H1 (cell line): ENCODE measurements around the gene SLC35E1. TPM values are rescaled to one million over a fixed set of nuclear protein-coding genes. Genes with fewer than 3 reads are reported as not detected.

Experiments
- CTCF ChIA-PET: fragments of 300-600 bp; sonication (Branson Sonifier 250); formaldehyde crosslinking; loops from one replicate; lab custom pipeline; 2021; ENCODE audit not compliant: partially characterized antibody; lab: Charles Lee
- POLR2A ChIA-PET: fragments of 300-600 bp; sonication (Branson Sonifier 250); formaldehyde crosslinking; loops from one replicate; lab custom pipeline; 2021; ENCODE audit warnings: inconsistent platforms; ENCODE audit not compliant: partially characterized antibody; lab: Charles Lee
- DNase-seq, 2 experiments: peaks; one replicate each; pipeline versions ENCODE4 v3.0.0 to v3.0.0-alpha.2; 2010 to 2022; ENCODE audit warnings: low spot score in 2 of 2, low read depth in 1 of 2, mixed read lengths in 1 of 2
- FAIRE-seq: peaks from 2 replicates; lab custom pipeline; 2011; peaks lifted over from hg19 to GRCh38; lab: Jason Lieb, UNC
- H2AFZ ChIP-seq: 2 replicates; pipeline ENCODE4 v1.8.1; 2012; ENCODE audit warnings: low read length, inconsistent platforms
- H2AK5ac ChIP-seq: 2 replicates; pipeline ENCODE4 v1.6.1; 2013; ENCODE audit warnings: low read depth, low read length
- H2BK120ac ChIP-seq: replicated peaks from 2 replicates; pipeline ENCODE3; 2013; ENCODE audit warnings: low read depth, low read length, inconsistent platforms
- H2BK12ac ChIP-seq: 2 replicates; pipeline ENCODE4 v1.6.1; 2013; ENCODE audit warnings: low read depth, low read length
- H2BK15ac ChIP-seq: 2 replicates; pipeline ENCODE4 v1.6.1; 2013; ENCODE audit warnings: low read length
- H2BK20ac ChIP-seq: 2 replicates; pipeline ENCODE4 v1.6.1; 2013; ENCODE audit warnings: low read length
- H2BK5ac ChIP-seq: 2 replicates; pipeline ENCODE4 v1.6.1; 2013; ENCODE audit warnings: low read depth, low read length
- H3K14ac ChIP-seq: 2 replicates; pipeline ENCODE4 v1.6.1; 2013; ENCODE audit warnings: inconsistent platforms; ENCODE audit not compliant: insufficient read length
- H3K18ac ChIP-seq: 2 replicates; pipeline ENCODE4 v1.6.1; 2013; ENCODE audit warnings: low read length; ENCODE audit errors: extremely low read depth
- H3K23ac ChIP-seq: 2 replicates; pipeline ENCODE4 v1.6.1; 2013; ENCODE audit warnings: inconsistent platforms; ENCODE audit not compliant: insufficient read length
- H3K23me2 ChIP-seq: 2 replicates; pipeline ENCODE4 v1.6.1; 2013; ENCODE audit warnings: low read depth, low read length
- H3K27ac ChIP-seq: 2 replicates; pipeline ENCODE4 v1.6.1; 2011; ENCODE audit warnings: low read depth, low read length, inconsistent platforms
- H3K27me3 ChIP-seq, 4 experiments: replicated peaks in 1 of 4; 1 replicate in 1 of 4; 2 replicates in 3 of 4; pipeline versions ENCODE4 v1.6.1 to v1.8.1; 2011 to 2013; ENCODE audit warnings: low read length in 3 of 4, mild to moderate bottlenecking in 3 of 4, inconsistent platforms in 2 of 4, mixed read lengths in 2 of 4, moderate library complexity in 1 of 4; ENCODE audit not compliant: control insufficient read depth in 3 of 4, insufficient read depth in 3 of 4; ENCODE audit errors: extremely low read depth in 1 of 4
- H3K36me3 ChIP-seq, 4 experiments: 2 replicates each; pipeline versions ENCODE4 v1.6.1 to v1.8.1; 2011 to 2013; ENCODE audit warnings: mild to moderate bottlenecking in 4 of 4, low read length in 3 of 4, moderate library complexity in 2 of 4, control low read depth in 1 of 4, inconsistent platforms in 1 of 4; ENCODE audit not compliant: insufficient read depth in 4 of 4, control insufficient read depth in 2 of 4
- H3K4ac ChIP-seq: replicated peaks from 2 replicates; pipeline ENCODE3; 2013; ENCODE audit warnings: low read length, low read depth, mixed read lengths, inconsistent platforms; ENCODE audit not compliant: insufficient read length
- H3K4me1 ChIP-seq, 4 experiments: replicated peaks in 1 of 4; 1 replicate in 1 of 4; 2 replicates in 3 of 4; pipeline versions ENCODE4 v1.6.1 to v1.8.1; 2011 to 2013; ENCODE audit warnings: low read length in 3 of 4, inconsistent platforms in 2 of 4, mixed read lengths in 1 of 4; ENCODE audit not compliant: insufficient read depth in 4 of 4, control insufficient read depth in 3 of 4
- H3K4me2 ChIP-seq, 2 experiments: 2 replicates each; pipeline versions ENCODE4 v1.6.1 to v1.8.1; 2011 to 2013; ENCODE audit warnings: low read depth in 2 of 2, low read length in 2 of 2, control low read depth in 1 of 2, inconsistent platforms in 1 of 2, mild to moderate bottlenecking in 1 of 2; ENCODE audit not compliant: insufficient read depth in 1 of 2
- H3K4me3 ChIP-seq, 4 experiments: fragments of 200-600, 300-600 bp in 1 of 4; sonication (generic), shearing (Covaris generic), sonication (Bioruptor Twin) in 1 of 4; 2 replicates each; pipeline versions ENCODE4 v1.5.1 to v1.8.1; 2011 to 2016; ENCODE audit warnings: low read length in 4 of 4, low read depth in 3 of 4, control low read depth in 2 of 4, inconsistent platforms in 2 of 4, mild to moderate bottlenecking in 2 of 4, mixed read lengths in 1 of 4, moderate library complexity in 1 of 4; ENCODE audit not compliant: insufficient read depth in 2 of 4; ENCODE audit errors: extremely low read depth in 1 of 4
- H3K56ac ChIP-seq: replicated peaks from 2 replicates; pipeline ENCODE3; 2013; ENCODE audit warnings: low read depth, mild to moderate bottlenecking, mixed read lengths, low read length, inconsistent platforms; ENCODE audit not compliant: insufficient read length
- H3K79me1 ChIP-seq: 2 replicates; pipeline ENCODE4 v1.6.1; 2013; ENCODE audit warnings: low read depth, low read length, control low read depth
- H3K79me2 ChIP-seq, 2 experiments: 2 replicates each; pipeline versions ENCODE4 v1.6.1 to v1.8.1; 2012 to 2013; ENCODE audit warnings: low read length in 2 of 2, mild to moderate bottlenecking in 2 of 2, inconsistent platforms in 1 of 2; ENCODE audit not compliant: insufficient read depth in 2 of 2, control insufficient read depth in 1 of 2
- H3K9ac ChIP-seq, 4 experiments: replicated peaks in 1 of 4; 1 replicate in 1 of 4; 2 replicates in 3 of 4; pipeline versions ENCODE4 v1.6.1 to v1.8.1; 2011 to 2013; ENCODE audit warnings: low read depth in 3 of 4, low read length in 3 of 4, control low read depth in 2 of 4, mild to moderate bottlenecking in 2 of 4, moderate library complexity in 2 of 4, inconsistent platforms in 1 of 4; ENCODE audit errors: extremely low read depth in 1 of 4
- H3K9me3 ChIP-seq, 2 experiments: 2 replicates each; pipeline versions ENCODE4 v1.6.1 to v1.8.1; 2012 to 2013; ENCODE audit warnings: mild to moderate bottlenecking in 2 of 2, moderate library complexity in 2 of 2, control low read depth in 1 of 2, inconsistent platforms in 1 of 2, low read depth in 1 of 2, low read length in 1 of 2, mixed read lengths in 1 of 2; ENCODE audit not compliant: insufficient read depth in 2 of 2
- H4K20me1 ChIP-seq, 2 experiments: replicated peaks in 1 of 2; 2 replicates each; pipeline versions ENCODE3 to v1.8.1; 2011 to 2013; ENCODE audit warnings: inconsistent platforms in 2 of 2, low read length in 2 of 2, mild to moderate bottlenecking in 1 of 2; ENCODE audit not compliant: insufficient read depth in 2 of 2, control insufficient read depth in 1 of 2
- H4K5ac ChIP-seq: 2 replicates; pipeline ENCODE4 v1.6.1; 2013; ENCODE audit warnings: low read length, low read depth, mixed read lengths, inconsistent platforms; ENCODE audit not compliant: insufficient read length
- H4K8ac ChIP-seq: 2 replicates; pipeline ENCODE4 v1.8.0; 2013; ENCODE audit warnings: mild to moderate bottlenecking, moderate library complexity, low read length, inconsistent platforms; ENCODE audit not compliant: insufficient read depth; ENCODE audit errors: extremely low read depth
- H4K91ac ChIP-seq: replicated peaks from 2 replicates; pipeline ENCODE3; 2013; ENCODE audit warnings: low read length, mixed read lengths, inconsistent platforms; ENCODE audit not compliant: insufficient read length
- CBX8 ChIP-seq: fragments of 300-800, 300-1000 bp; sonication (generic); IDR thresholded peaks from 2 replicates; pipeline ENCODE4 v1.7.1; 2016; ENCODE audit warnings: low read depth, low read length, borderline replicate concordance
- CHD1 ChIP-seq: IDR thresholded peaks from 2 replicates; pipeline ENCODE4 v1.6.1; 2012; ENCODE audit warnings: low read depth, low read length, improper control_type of control experiment
- whole genome bisulfite sequencing, 2 experiments: shearing (Covaris generic) in 1 of 2; methylation state at CpG; one replicate each; pipeline versions ENCODE4 v1.1.6 to v1.1.7; 2013 to 2015; ENCODE audit warnings: low lambda C conversion rate in 2 of 2, mixed read lengths in 2 of 2, inconsistent platforms in 1 of 2, low coverage in 1 of 2, missing lambda C conversion rate in 1 of 2; ENCODE audit not compliant: insufficient replicate concordance in 2 of 2, insufficient coverage in 1 of 2, insufficient read length in 1 of 2; ENCODE audit errors: extremely low coverage in 1 of 2, missing lambda C conversion rate in 1 of 2; 5-methylcytosine and 5-hydroxymethylcytosine counted together
- polyA plus RNA-seq, 7 experiments: library from polyadenylated mRNA; depleted of rRNA in 3 of 7; stranded (reverse) in 5 of 7; unstranded in 2 of 7; fragments of >200 nt in 5 of 7; fragments of 200-250 nt in 2 of 7; gene quantifications; 1 replicate in 5 of 7; 2 replicates in 1 of 7; 4 replicates in 1 of 7; pipeline versions ENCODE4 v1.2.1 to v1.2.3, GENCODE V29; 2011 to 2013; ENCODE audit warnings: missing spikeins in 2 of 7, mixed read lengths in 2 of 7
- total RNA-seq: library from RNA; stranded (reverse); fragmentation: NEBNext Ultra II Directional; extraction: Animal tissue kit (Norgen Biotek cat#: 25700); gene quantifications from 2 replicates; pipeline ENCODE4 v1.2.1, GENCODE V29; 2021

Gene SLC35E1
- total and polyA plus RNA-seq, 2 of the 8 experiments (the other 6 are each of a cell fraction or from before 2014, with no cell fraction given) = 26.0 to 31.9 TPM

GRCh38 chr19:16542910-16543472 is 29.2 kb downstream of the SLC35E1 start:
- H2BK20ac ChIP-seq = no peak overlapping the region
- FAIRE-seq = no peak
- H2AFZ ChIP-seq = no peak overlapping the region

More at GRCh38 chr19:16542910-16543472, 29.2 kb downstream of the SLC35E1 start:
- Histone ChIP-seq H4K5ac (peak overlapping the region; percentile 86), H3K18ac (peak overlapping the region; percentile 13; the same call in 1 of the 2 replicates), H3K23ac (no peak overlapping the region), H3K4me1 (peaks cover 0 to 5% (median 3%) of the 10 kb centered on the region in 4 experiments; a peak in 4 of 7 replicates), H3K4me2 (peak overlapping the region; percentile 66 to 78), H2BK15ac (no peak overlapping the region), H3K4ac (no peak overlapping the region), H4K20me1 (peaks cover 7 to 17% of the 10 kb centered on the region in 2 experiments), H2AK5ac (no peak overlapping the region), H4K91ac (peak overlapping the region; percentile 74), H3K4me3 (peak overlapping the region; percentile 86 to 99 (median 99)), H2BK12ac (no peak overlapping the region), H3K56ac (peak overlapping the region; percentile 64), H3K9ac (peak overlapping the region; percentile 85 to 92 (median 91)), H3K27me3 (no peaks in the 10 kb centered on the region), H4K8ac (peak overlapping the region; percentile 97; the same call in 1 of the 2 replicates), H2BK120ac (no peak overlapping the region), H3K27ac (peak overlapping the region; percentile 89), H2BK5ac (peak overlapping the region; percentile 80), H3K79me2 (peaks cover 31 to 51% of the 10 kb centered on the region in 2 experiments), H3K14ac (no peak overlapping the region)
- ChIA-PET POLR2A (interaction anchor here (0.8 to 1.4 kb wide), 4 partner anchors 15 to 34 kb away, joined by 3 to 4 read pairs (median 4); no protein-coding TSS in a partner anchor), CTCF (interaction anchor here (0.6 kb wide), 1 partner anchor 93 kb away, joined by 3 read pairs; no protein-coding TSS in a partner anchor)
- 17% methylated on average over 13 of the region's 15 CpGs; no CpG with 5 or more reads in 1 of the 2 experiments for WGBS, 2 experiments
- DNase-seq = no peak
- TF ChIP-seq CHD1 (no peak), CBX8 (no peak)
- TF ChIP-seq, all 59 proteins: peak for 0
- H3K23me2 ChIP-seq = peaks cover 6% of the 10 kb centered on the region; the same call in 1 of the 2 replicates
- H3K9me3 ChIP-seq = no peaks in the 10 kb centered on the region
- H3K79me1 ChIP-seq = peaks cover 3% of the 10 kb centered on the region; the same call in 1 of the 2 replicates
- peaks cover 0 to 13% (median 2%) of the 10 kb centered on the region in 4 experiments; a peak in 2 of 8 replicates for H3K36me3 ChIP-seq
